ENCODE results near the gene CFAP100.

The CFAP100 gene

DNA sequence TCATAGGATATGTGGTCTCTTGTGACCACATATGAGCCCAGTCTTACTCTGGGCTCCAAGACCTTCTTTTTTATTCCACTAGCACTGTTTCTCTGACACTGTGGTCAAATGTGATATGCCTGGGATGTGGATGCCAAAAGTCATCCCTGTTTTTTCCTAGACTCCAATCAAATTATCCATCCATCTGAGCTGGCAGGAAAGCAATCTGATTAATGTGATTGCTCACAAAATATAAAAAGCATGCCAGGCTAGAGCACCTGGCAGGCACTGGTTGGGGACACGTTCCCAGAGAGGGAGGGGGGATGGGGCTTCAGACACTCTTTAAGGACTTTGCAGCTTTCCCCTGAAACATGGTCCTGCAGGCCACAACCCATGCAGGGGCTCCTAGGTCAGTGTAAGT lies 3.1 kb upstream of the CFAP100 start:
- H3K27ac ChIP-seq = no peak overlapping the region

DNA sequence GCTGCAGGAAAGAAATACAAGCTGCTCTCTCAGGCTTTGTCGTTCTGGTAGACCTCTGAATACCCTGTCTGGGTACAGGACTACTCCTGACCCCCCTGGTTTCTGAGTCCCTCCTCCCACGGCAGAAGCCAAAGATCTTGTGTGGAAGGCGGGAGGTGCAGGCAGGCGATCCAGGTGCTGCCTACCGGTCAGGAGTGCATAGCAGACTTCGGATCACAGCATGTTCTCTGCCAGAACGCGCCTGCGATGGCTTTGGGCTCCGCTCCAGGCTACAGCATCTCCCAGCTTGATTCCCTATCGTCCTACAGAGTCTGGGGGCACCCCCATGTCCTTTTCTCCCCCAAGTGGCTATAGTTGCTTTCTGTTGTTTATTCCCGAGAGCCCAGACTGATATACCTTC lies 2.5 kb upstream of the CFAP100 start:
- no peaks in the 10 kb centered on the region for H4K20me1 ChIP-seq (ENCODE audit: insufficient read depth)
- no peak overlapping the region for H2AFZ ChIP-seq (ENCODE audit: low read depth)
- H3K27me3 ChIP-seq (ENCODE audit: insufficient read depth, low read depth) = no peaks in the 10 kb centered on the region
- no peak overlapping the region for H3K27ac ChIP-seq
- no peak overlapping the region for H3K9ac ChIP-seq
- no peaks in the 10 kb centered on the region for H3K4me1 ChIP-seq (ENCODE audit: low read depth, poor library complexity, severe bottlenecking)
- H3K36me3 ChIP-seq (ENCODE audit: insufficient read depth) = no peaks in the 10 kb centered on the region
- no peak overlapping the region for H3K4me2 ChIP-seq
- TF ChIP-seq, protein P1, sequence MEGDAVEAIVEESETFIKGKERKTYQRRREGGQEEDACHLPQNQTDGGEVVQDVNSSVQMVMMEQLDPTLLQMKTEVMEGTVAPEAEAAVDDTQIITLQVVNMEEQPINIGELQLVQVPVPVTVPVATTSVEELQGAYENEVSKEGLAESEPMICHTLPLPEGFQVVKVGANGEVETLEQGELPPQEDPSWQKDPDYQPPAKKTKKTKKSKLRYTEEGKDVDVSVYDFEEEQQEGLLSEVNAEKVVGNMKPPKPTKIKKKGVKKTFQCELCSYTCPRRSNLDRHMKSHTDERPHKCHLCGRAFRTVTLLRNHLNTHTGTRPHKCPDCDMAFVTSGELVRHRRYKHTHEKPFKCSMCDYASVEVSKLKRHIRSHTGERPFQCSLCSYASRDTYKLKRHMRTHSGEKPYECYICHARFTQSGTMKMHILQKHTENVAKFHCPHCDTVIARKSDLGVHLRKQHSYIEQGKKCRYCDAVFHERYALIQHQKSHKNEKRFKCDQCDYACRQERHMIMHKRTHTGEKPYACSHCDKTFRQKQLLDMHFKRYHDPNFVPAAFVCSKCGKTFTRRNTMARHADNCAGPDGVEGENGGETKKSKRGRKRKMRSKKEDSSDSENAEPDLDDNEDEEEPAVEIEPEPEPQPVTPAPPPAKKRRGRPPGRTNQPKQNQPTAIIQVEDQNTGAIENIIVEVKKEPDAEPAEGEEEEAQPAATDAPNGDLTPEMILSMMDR (conservative IDR thresholded peaks at IDR 0.05; ENCODE audit: low read depth, low read length) = no peak
- H3K4me3 ChIP-seq (IDR thresholded peaks at IDR 0.05; ENCODE audit: insufficient read depth, low read depth, low read length) = no peak overlapping the region
- no peaks in the 10 kb centered on the region for H3K79me2 ChIP-seq (ENCODE audit: insufficient read depth, low read depth)

More for the DNA sequence above, 3.1 kb upstream of the CFAP100 start:
- H3K4me1 ChIP-seq (ENCODE audit: low read depth, poor library complexity, severe bottlenecking) = no peaks in the 10 kb centered on the region
- H3K36me3 ChIP-seq (ENCODE audit: insufficient read depth) = no peaks in the 10 kb centered on the region
- no peaks in the 10 kb centered on the region for H3K27me3 ChIP-seq (ENCODE audit: insufficient read depth, low read depth)
- H3K9ac ChIP-seq = no peak overlapping the region
- H4K20me1 ChIP-seq (ENCODE audit: insufficient read depth) = no peaks in the 10 kb centered on the region
- no peak overlapping the region for H3K4me3 ChIP-seq (IDR thresholded peaks at IDR 0.05; ENCODE audit: insufficient read depth, low read depth, low read length)
- TF ChIP-seq, protein P1 (conservative IDR thresholded peaks at IDR 0.05; ENCODE audit: low read depth, low read length) = no peak
- H3K79me2 ChIP-seq (ENCODE audit: insufficient read depth, low read depth) = no peaks in the 10 kb centered on the region
- H2AFZ ChIP-seq (ENCODE audit: low read depth) = no peak overlapping the region
- H3K4me2 ChIP-seq = no peak overlapping the region

DNA sequence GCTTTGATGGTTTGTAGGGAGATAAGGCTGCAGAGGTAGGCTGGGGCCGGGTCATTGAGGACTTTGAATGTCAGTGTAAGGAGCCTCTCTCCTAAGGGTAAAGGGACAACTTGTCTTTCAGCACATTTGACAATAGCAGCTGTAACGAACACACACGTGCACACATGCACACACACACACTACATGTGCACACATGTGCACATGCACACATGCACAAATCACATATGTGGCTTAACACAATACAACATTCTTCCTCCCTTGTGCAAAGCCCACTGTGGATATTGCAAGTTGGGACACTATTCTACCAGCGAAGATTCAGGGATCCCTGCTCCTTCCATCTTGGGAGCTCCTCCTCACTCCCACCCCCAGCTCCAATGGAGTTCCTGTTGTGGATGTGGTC lies 1.1 kb upstream of the CFAP100 start:
- H3K79me2 ChIP-seq (ENCODE audit: insufficient read depth, low read depth) = no peaks in the 10 kb centered on the region
- H3K9ac ChIP-seq = no peak overlapping the region
- no peak overlapping the region for H3K27ac ChIP-seq
- H3K36me3 ChIP-seq (ENCODE audit: insufficient read depth) = no peaks in the 10 kb centered on the region
- TF ChIP-seq, protein P1 (conservative IDR thresholded peaks at IDR 0.05; ENCODE audit: low read depth, low read length) = no peak
- no peak overlapping the region for H2AFZ ChIP-seq (ENCODE audit: low read depth)
- H3K4me2 ChIP-seq = no peak overlapping the region
- no peaks in the 10 kb centered on the region for H4K20me1 ChIP-seq (ENCODE audit: insufficient read depth)
- H3K27me3 ChIP-seq (ENCODE audit: insufficient read depth, low read depth) = no peaks in the 10 kb centered on the region
- H3K4me1 ChIP-seq (ENCODE audit: low read depth, poor library complexity, severe bottlenecking) = no peaks in the 10 kb centered on the region
- no peak overlapping the region for H3K4me3 ChIP-seq (IDR thresholded peaks at IDR 0.05; ENCODE audit: insufficient read depth, low read depth, low read length)

DNA sequence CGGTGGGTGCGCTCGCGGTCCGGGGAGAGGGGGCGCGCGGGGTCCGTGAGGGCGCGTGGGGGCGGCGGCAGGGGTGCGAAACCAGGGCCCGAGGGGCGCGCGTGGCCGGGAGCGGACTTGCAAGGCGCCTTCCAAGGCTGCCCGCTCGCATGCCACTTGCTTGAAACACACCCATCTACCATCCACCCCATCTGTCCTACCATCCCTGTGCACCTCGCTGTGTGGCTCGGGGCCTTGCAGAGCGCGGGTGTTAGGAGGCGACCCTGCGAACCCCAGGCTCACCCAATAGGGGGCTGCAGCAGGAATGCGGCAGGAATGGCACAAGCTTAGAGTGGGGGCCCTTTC lies 240 bp downstream of the CFAP100 start:
- Histone ChIP-seq H3K27me3 (ENCODE audit: insufficient read depth, low read depth) (no peaks in the 10 kb centered on the region), H4K20me1 (ENCODE audit: insufficient read depth) (no peaks in the 10 kb centered on the region), H3K4me1 (ENCODE audit: low read depth, poor library complexity, severe bottlenecking) (no peaks in the 10 kb centered on the region), H2AFZ (ENCODE audit: low read depth) (no peak overlapping the region), H3K4me3 (IDR thresholded peaks at IDR 0.05; ENCODE audit: insufficient read depth, low read depth, low read length) (no peak overlapping the region), H3K27ac (no peak overlapping the region), H3K36me3 (ENCODE audit: insufficient read depth) (no peaks in the 10 kb centered on the region), H3K9ac (no peak overlapping the region), H3K4me2 (no peak overlapping the region), H3K79me2 (ENCODE audit: insufficient read depth, low read depth) (no peaks in the 10 kb centered on the region)
- TF ChIP-seq, protein P1 (conservative IDR thresholded peaks at IDR 0.05; ENCODE audit: low read depth, low read length) = no peak
